Measurements from ENCODE around the gene PTPN11.
"Not testable (repeated sequence)": the region's sequence is repeated elsewhere in the genome, so short reads cannot be mapped to it uniquely, and the experiment has no call there.

The PTPN11 gene

GRCh38 chr12:112450725-112451124 lies 32.0 kb downstream of the PTPN11 start:
- Histone ChIP-seq H3K27ac (ENCODE audit: low read depth, low read length) (no peak overlapping the region), H3K9ac (ENCODE audit: low read depth, low read length) (no peak overlapping the region), H3K9me3 (ENCODE audit: control insufficient read depth, insufficient read depth, low read length) (no peaks in the 10 kb centered on the region), H3K4me3 (ENCODE audit: low read depth, low read length) (no peak overlapping the region), H3K27me3 (ENCODE audit: control insufficient read depth, insufficient read depth, low read length) (no peaks in the 10 kb centered on the region), H3K36me3 (ENCODE audit: control insufficient read depth, insufficient read depth, low read length) (peaks cover 89% of the 10 kb centered on the region), H3K4me1 (ENCODE audit: control insufficient read depth, insufficient read depth, low read length) (no peaks in the 10 kb centered on the region)

DNA sequence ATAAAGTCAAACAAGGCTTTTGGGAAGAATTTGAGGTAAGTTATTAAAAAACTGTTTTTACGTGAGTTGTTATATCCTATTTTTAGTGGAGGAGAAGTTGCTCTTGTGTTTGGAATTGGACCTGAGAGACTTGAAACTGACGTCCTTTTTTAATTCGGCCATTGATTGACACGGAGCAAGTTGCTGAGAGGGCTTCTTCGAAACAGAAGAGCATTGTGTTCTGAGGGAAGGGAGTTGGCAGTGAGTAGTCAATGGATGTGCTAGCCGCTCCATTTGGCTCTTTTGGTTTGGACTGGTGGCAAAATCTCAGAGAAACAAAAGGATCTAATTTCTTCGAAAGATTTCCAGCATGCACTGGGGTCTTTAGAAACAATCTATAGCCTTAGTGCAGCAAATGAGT lies 37.3 kb downstream of the PTPN11 start:
- H3K27me3 ChIP-seq (ENCODE audit: control insufficient read depth, insufficient read depth, low read length) = no peaks in the 10 kb centered on the region
- peaks cover 81% of the 10 kb centered on the region for H3K36me3 ChIP-seq (ENCODE audit: control insufficient read depth, insufficient read depth, low read length)
- H3K4me3 ChIP-seq (ENCODE audit: low read depth, low read length) = no peak overlapping the region
- no peaks in the 10 kb centered on the region for H3K4me1 ChIP-seq (ENCODE audit: control insufficient read depth, insufficient read depth, low read length)
- no peak overlapping the region for H3K9ac ChIP-seq (ENCODE audit: low read depth, low read length)
- H3K9me3 ChIP-seq (ENCODE audit: control insufficient read depth, insufficient read depth, low read length) = no peaks in the 10 kb centered on the region
- H3K27ac ChIP-seq (ENCODE audit: low read depth, low read length) = no peak overlapping the region

DNA sequence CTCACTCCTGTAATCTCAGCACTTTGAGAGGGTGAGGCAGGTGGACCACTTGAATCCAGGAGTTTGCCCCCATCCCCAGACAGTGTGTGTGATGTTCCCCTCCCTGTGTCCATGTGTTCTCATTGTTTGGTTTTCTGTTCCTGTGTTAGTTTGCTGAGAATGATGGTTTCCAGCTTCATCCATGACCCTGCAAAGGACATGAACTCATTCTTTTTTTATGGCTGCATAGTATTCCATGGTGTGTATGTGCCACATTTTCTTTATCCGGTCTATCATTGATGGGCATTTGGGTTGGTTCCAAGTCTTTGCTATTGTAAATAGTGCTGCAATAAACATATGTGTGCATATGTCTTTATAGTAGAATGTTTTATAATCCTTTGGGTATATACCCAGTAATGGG lies 38.4 kb downstream of the PTPN11 start:
- not testable (repeated sequence) for H3K4me3 ChIP-seq (ENCODE audit: low read depth, low read length); H3K9me3 ChIP-seq (ENCODE audit: control insufficient read depth, insufficient read depth, low read length); H3K4me1 ChIP-seq (ENCODE audit: control insufficient read depth, insufficient read depth, low read length); H3K9ac ChIP-seq (ENCODE audit: low read depth, low read length); H3K27me3 ChIP-seq (ENCODE audit: control insufficient read depth, insufficient read depth, low read length); H3K27ac ChIP-seq (ENCODE audit: low read depth, low read length)
- H3K36me3 ChIP-seq (ENCODE audit: control insufficient read depth, insufficient read depth, low read length) = peaks cover 77% of the 10 kb centered on the region

- H3K36me3 ChIP-seq (ENCODE audit: control insufficient read depth, insufficient read depth, low read length) = peaks cover 71% of the 10 kb centered on the region
- H3K27me3 ChIP-seq (ENCODE audit: control insufficient read depth, insufficient read depth, low read length) = no peaks in the 10 kb centered on the region
- no peaks in the 10 kb centered on the region for H3K4me1 ChIP-seq (ENCODE audit: control insufficient read depth, insufficient read depth, low read length)
- H3K9me3 ChIP-seq (ENCODE audit: control insufficient read depth, insufficient read depth, low read length) = no peaks in the 10 kb centered on the region
- H3K4me3 ChIP-seq (ENCODE audit: low read depth, low read length) = no peak overlapping the region
- H3K27ac ChIP-seq (ENCODE audit: low read depth, low read length) = no peak overlapping the region
- H3K9ac ChIP-seq (ENCODE audit: low read depth, low read length) = no peak overlapping the region
These were observed 39.6 kb downstream of the PTPN11 start for GRCh38 chr12:112458330-112458729.

GRCh38 chr12:112458751-112459150 lies 40.0 kb downstream of the PTPN11 start:
- no peaks in the 10 kb centered on the region for H3K27me3 ChIP-seq (ENCODE audit: control insufficient read depth, insufficient read depth, low read length)
- H3K36me3 ChIP-seq (ENCODE audit: control insufficient read depth, insufficient read depth, low read length) = peaks cover 66% of the 10 kb centered on the region
- no peak overlapping the region for H3K9ac ChIP-seq (ENCODE audit: low read depth, low read length)
- H3K4me3 ChIP-seq (ENCODE audit: low read depth, low read length) = no peak overlapping the region
- no peak overlapping the region for H3K27ac ChIP-seq (ENCODE audit: low read depth, low read length)
- no peaks in the 10 kb centered on the region for H3K9me3 ChIP-seq (ENCODE audit: control insufficient read depth, insufficient read depth, low read length)
- no peaks in the 10 kb centered on the region for H3K4me1 ChIP-seq (ENCODE audit: control insufficient read depth, insufficient read depth, low read length)

DNA sequence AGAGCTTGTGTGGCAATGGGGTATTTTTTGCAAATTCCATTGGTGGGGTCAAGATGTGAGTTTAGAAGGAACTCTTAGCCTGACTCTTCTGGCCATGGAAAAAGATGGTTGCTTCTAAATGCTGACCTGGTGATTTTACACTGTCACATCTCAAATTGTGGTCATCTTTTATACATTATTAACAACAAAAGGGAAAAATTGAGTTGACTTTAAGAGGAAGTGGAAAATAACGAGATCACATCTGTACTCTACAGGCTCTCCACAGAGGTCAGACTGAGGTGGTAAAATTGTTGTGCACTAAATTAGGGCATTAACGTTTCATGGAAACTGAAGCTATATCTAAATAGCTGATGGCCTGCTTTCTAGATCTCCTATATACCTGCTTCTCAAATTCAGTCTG lies 44.7 kb downstream of the PTPN11 start:
- Histone ChIP-seq H3K4me1 (ENCODE audit: control insufficient read depth, insufficient read depth, low read length) (no peaks in the 10 kb centered on the region), H3K27ac (ENCODE audit: low read depth, low read length) (no peak overlapping the region), H3K9me3 (ENCODE audit: control insufficient read depth, insufficient read depth, low read length) (no peaks in the 10 kb centered on the region), H3K36me3 (ENCODE audit: control insufficient read depth, insufficient read depth, low read length) (peaks cover 27% of the 10 kb centered on the region), H3K9ac (ENCODE audit: low read depth, low read length) (no peak overlapping the region), H3K4me3 (ENCODE audit: low read depth, low read length) (no peak overlapping the region), H3K27me3 (ENCODE audit: control insufficient read depth, insufficient read depth, low read length) (no peaks in the 10 kb centered on the region)

- Histone ChIP-seq H3K4me1 (ENCODE audit: control insufficient read depth, insufficient read depth, low read length) (no peaks in the 10 kb centered on the region), H3K4me3 (ENCODE audit: low read depth, low read length) (no peak overlapping the region), H3K27ac (ENCODE audit: low read depth, low read length) (no peak overlapping the region), H3K9me3 (ENCODE audit: control insufficient read depth, insufficient read depth, low read length) (no peaks in the 10 kb centered on the region), H3K27me3 (ENCODE audit: control insufficient read depth, insufficient read depth, low read length) (no peaks in the 10 kb centered on the region), H3K9ac (ENCODE audit: low read depth, low read length) (no peak overlapping the region), H3K36me3 (ENCODE audit: control insufficient read depth, insufficient read depth, low read length) (peaks cover 18% of the 10 kb centered on the region)
These were observed 45.9 kb downstream of the PTPN11 start for GRCh38 chr12:112464605-112465004.

DNA sequence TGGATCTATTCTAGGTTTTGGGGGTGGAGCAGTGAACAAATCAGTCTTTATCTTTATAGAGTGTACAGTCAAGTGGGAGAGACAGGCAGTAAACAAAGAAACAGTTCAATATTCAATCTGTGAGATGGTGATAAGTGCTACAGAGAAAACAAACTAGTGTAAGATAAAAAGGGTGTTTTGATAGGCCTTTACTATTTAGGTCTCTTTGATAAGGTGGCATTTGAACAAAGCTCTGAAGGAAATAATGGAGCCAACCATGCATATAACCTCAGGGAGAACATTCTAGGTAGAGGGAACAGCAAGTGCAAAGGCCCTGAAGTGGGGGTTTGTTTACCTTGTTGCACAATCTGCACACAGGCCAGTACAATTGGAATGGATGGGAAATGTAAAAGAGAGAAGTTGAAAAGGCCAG lies 47.3 kb downstream of the PTPN11 start:
- Histone ChIP-seq H3K9me3 (ENCODE audit: control insufficient read depth, insufficient read depth, low read length) (no peaks in the 10 kb centered on the region), H3K4me3 (ENCODE audit: low read depth, low read length) (no peak overlapping the region), H3K9ac (ENCODE audit: low read depth, low read length) (no peak overlapping the region), H3K36me3 (ENCODE audit: control insufficient read depth, insufficient read depth, low read length) (peaks cover 15% of the 10 kb centered on the region), H3K4me1 (ENCODE audit: control insufficient read depth, insufficient read depth, low read length) (peaks cover 4% of the 10 kb centered on the region; the same call in 1 of the 2 replicates), H3K27me3 (ENCODE audit: control insufficient read depth, insufficient read depth, low read length) (no peaks in the 10 kb centered on the region), H3K27ac (ENCODE audit: low read depth, low read length) (no peak overlapping the region)

DNA sequence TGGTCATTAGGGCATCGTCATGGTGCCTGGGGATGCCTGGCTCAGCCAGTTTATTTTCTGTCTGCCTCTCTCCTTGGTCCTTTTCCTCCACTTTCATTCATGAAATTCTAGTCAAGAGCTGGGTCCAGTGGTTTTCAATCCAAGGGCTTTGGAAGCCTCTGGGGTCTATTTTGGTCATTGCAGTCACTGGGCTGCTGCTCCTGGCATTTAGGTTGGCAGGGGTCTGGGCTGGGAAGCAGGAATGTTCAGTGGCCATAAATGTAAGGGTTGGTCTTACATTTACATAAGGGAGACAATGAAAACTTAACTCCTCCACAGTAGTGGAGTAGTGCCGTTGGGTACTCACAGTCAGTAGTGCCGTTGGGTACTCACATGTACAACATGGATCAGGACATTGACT lies 48.1 kb downstream of the PTPN11 start:
- Histone ChIP-seq H3K27me3 (ENCODE audit: control insufficient read depth, insufficient read depth, low read length) (no peaks in the 10 kb centered on the region), H3K4me1 (ENCODE audit: control insufficient read depth, insufficient read depth, low read length) (peaks cover 4% of the 10 kb centered on the region; the same call in 1 of the 2 replicates), H3K27ac (ENCODE audit: low read depth, low read length) (no peak overlapping the region), H3K4me3 (ENCODE audit: low read depth, low read length) (no peak overlapping the region), H3K36me3 (ENCODE audit: control insufficient read depth, insufficient read depth, low read length) (peaks cover 15% of the 10 kb centered on the region), H3K9me3 (ENCODE audit: control insufficient read depth, insufficient read depth, low read length) (no peaks in the 10 kb centered on the region), H3K9ac (ENCODE audit: low read depth, low read length) (no peak overlapping the region)

GRCh38 chr12:112468046-112468445 lies 49.3 kb downstream of the PTPN11 start:
- H3K36me3 ChIP-seq (ENCODE audit: control insufficient read depth, insufficient read depth, low read length) = peaks cover 16% of the 10 kb centered on the region

DNA sequence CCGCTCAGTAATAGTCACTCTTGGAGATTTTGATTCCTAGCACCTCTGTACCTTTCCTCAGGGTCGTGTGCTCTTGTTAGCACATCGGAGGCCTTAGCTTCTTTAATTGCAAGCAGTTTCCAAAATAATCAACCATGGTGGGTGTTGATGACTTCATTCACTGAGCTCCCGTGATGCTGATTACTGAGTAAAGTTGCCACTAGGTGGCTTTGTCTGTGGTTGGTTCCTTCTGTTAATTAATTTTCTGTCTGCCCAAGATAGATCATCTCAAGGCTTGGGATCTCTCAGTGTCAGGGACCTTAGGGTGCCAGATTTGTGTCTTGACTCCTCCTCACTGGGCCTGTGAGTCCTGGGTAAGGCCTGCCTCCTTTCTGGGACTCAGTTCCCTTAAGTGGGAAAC lies 54.3 kb downstream of the PTPN11 start:
- Histone ChIP-seq H3K27me3 (ENCODE audit: control insufficient read depth, insufficient read depth, low read length) (no peaks in the 10 kb centered on the region), H3K9me3 (ENCODE audit: control insufficient read depth, insufficient read depth, low read length) (no peaks in the 10 kb centered on the region), H3K27ac (ENCODE audit: low read depth, low read length) (no peak overlapping the region), H3K36me3 (ENCODE audit: control insufficient read depth, insufficient read depth, low read length) (peaks cover 54% of the 10 kb centered on the region), H3K4me1 (ENCODE audit: control insufficient read depth, insufficient read depth, low read length) (peaks cover 4% of the 10 kb centered on the region; the same call in 1 of the 2 replicates), H3K4me3 (ENCODE audit: low read depth, low read length) (no peak overlapping the region), H3K9ac (ENCODE audit: low read depth, low read length) (no peak overlapping the region)

More at GRCh38 chr12:112468046-112468445, 49.3 kb downstream of the PTPN11 start:
- H3K27ac ChIP-seq (ENCODE audit: low read depth, low read length) = no peak overlapping the region
- H3K4me1 ChIP-seq (ENCODE audit: control insufficient read depth, insufficient read depth, low read length) = peaks cover 4% of the 10 kb centered on the region; the same call in 1 of the 2 replicates
- no peak overlapping the region for H3K4me3 ChIP-seq (ENCODE audit: low read depth, low read length)
- no peaks in the 10 kb centered on the region for H3K9me3 ChIP-seq (ENCODE audit: control insufficient read depth, insufficient read depth, low read length)
- H3K9ac ChIP-seq (ENCODE audit: low read depth, low read length) = no peak overlapping the region
- H3K27me3 ChIP-seq (ENCODE audit: control insufficient read depth, insufficient read depth, low read length) = no peaks in the 10 kb centered on the region

DNA sequence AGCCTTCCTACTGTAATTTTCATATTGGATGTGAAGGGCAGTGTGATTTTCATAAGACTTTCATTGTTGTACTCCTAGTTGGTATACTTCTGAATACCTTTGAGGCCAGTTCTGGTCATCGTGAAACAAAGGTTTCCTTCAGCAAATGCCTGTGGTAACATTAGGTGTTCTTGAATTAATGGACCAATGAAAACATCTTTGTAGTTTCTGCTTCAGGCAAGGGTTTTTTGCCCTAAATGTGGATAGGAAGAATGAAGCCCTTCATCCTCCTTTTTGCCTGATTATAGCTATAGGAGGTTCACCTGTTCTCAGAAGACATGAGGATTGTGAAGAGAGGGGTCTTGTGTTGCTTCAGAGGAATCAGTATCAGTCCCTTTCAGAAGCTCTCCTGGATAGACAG lies 60.7 kb downstream of the PTPN11 start:
- Histone ChIP-seq H3K36me3 (ENCODE audit: control insufficient read depth, insufficient read depth, low read length) (peaks cover 94% of the 10 kb centered on the region), H3K27me3 (ENCODE audit: control insufficient read depth, insufficient read depth, low read length) (no peaks in the 10 kb centered on the region), H3K9ac (ENCODE audit: low read depth, low read length) (no peak overlapping the region), H3K4me3 (ENCODE audit: low read depth, low read length) (no peak overlapping the region), H3K9me3 (ENCODE audit: control insufficient read depth, insufficient read depth, low read length) (no peaks in the 10 kb centered on the region), H3K27ac (ENCODE audit: low read depth, low read length) (no peak overlapping the region), H3K4me1 (ENCODE audit: control insufficient read depth, insufficient read depth, low read length) (no peaks in the 10 kb centered on the region)

Data from HUES48 (cell line).